Measurements from ENCODE around the gene NDOR1. TPM values are rescaled to one million over a fixed set of nuclear protein-coding genes. Genes with fewer than 3 reads are reported as not detected.

NDOR1 gene
- total and polyA plus RNA-seq, 2 donors (not counting 3 experiments of a cell fraction or from before 2014, with no cell fraction given): 13.5 to 26.7 TPM

- Histone ChIP-seq H3K36me3 (ENCODE audit: control insufficient read depth in 2 of 2, extremely low read depth in 1 of 2, insufficient read depth in 2 of 2, low read length in 2 of 2) (no peaks in the 10 kb centered on the region), H3K9me3 (replicated peaks; ENCODE audit: control insufficient read depth, insufficient read depth, low read length) (no peaks in the 10 kb centered on the region), H2AFZ (ENCODE audit: low read depth, low read length) (no peak overlapping the region), H4K20me1 (replicated peaks; ENCODE audit: control insufficient read depth, extremely low read depth, insufficient read depth, low read length) (no peaks in the 10 kb centered on the region), H3K4me3 (replicated peaks in 1 of 3; ENCODE audit: insufficient read depth in 1 of 3, low read depth in 1 of 3, low read length in 3 of 3) (no peak overlapping the region), H3K79me2 (ENCODE audit: control insufficient read depth, insufficient read depth, low read length) (no peaks in the 10 kb centered on the region), H3K9ac (replicated peaks; ENCODE audit: extremely low read depth, insufficient read depth, low read length) (no peak overlapping the region), H3K4me2 (ENCODE audit: insufficient read depth, low read length) (no peak overlapping the region), H3K27ac (ENCODE audit: insufficient read depth, low read depth, low read length) (no peak overlapping the region), H3K9me1 (replicated peaks; ENCODE audit: control insufficient read depth, extremely low read depth, insufficient read depth, low read length) (no peaks in the 10 kb centered on the region), H3K27me3 (ENCODE audit: control insufficient read depth in 2 of 2, insufficient read depth in 2 of 2, low read length in 2 of 2) (peaks cover 32 to 33% of the 10 kb centered on the region in 2 experiments), H3K4me1 (ENCODE audit: control insufficient read depth, extremely low read depth, insufficient read depth, low read length) (peaks cover 3% of the 10 kb centered on the region)
- ChIA-PET CTCF (interaction anchor here (0.6 to 1.8 kb wide), 2 partner anchors 34 to 1175 kb away, joined by 3 to 7 read pairs; no protein-coding TSS in a partner anchor), POLR2A (no interaction called here)
- no TSS peak for BruUV-seq (replicated peaks)
- dilution Hi-C loops (cut with MboI; ENCODE audit: extremely low pct_ligation_motif_present, low sequenced_read_pairs): no loop called here
- DNase-seq (ENCODE audit: low read depth, low spot score) (no peak), FAIRE-seq (no peak)
- no peak for TF ChIP-seq MYC (IDR thresholded peaks at IDR 0.05; ENCODE audit: low read depth, low read length)
- no peak for TF ChIP-seq FOS (IDR thresholded peaks at IDR 0.05; ENCODE audit: borderline replicate concordance, insufficient read depth, low read length)
- intact Hi-C loops (cut with micrococcal nuclease): no loop called here
These were observed 40.9 kb upstream of the NDOR1 start for GRCh38 chr9:137164370-137165249.

- peaks cover 3% of the 10 kb centered on the region for H3K4me1 ChIP-seq (ENCODE audit: control insufficient read depth, extremely low read depth, insufficient read depth, low read length)
- ChIA-PET CTCF (interaction anchor here (1.8 kb wide), 1 partner anchor 11 kb away, joined by 7 read pairs; no protein-coding TSS in a partner anchor), POLR2A (no interaction called here)
- DNase-seq (ENCODE audit: low read depth, low spot score) (no peak), FAIRE-seq (no peak)
- intact Hi-C loops (cut with micrococcal nuclease) (no loop called here), dilution Hi-C loops (cut with MboI; ENCODE audit: extremely low pct_ligation_motif_present, low sequenced_read_pairs) (no loop called here)
- H3K79me2 ChIP-seq (ENCODE audit: control insufficient read depth, insufficient read depth, low read length): no peaks in the 10 kb centered on the region
- H3K27ac ChIP-seq (ENCODE audit: insufficient read depth, low read depth, low read length): no peak overlapping the region
- H3K9me3 ChIP-seq (replicated peaks; ENCODE audit: control insufficient read depth, insufficient read depth, low read length): no peaks in the 10 kb centered on the region
- H3K4me2 ChIP-seq (ENCODE audit: insufficient read depth, low read length): no peak overlapping the region
- no peak overlapping the region for H2AFZ ChIP-seq (ENCODE audit: low read depth, low read length)
- H3K9me1 ChIP-seq (replicated peaks; ENCODE audit: control insufficient read depth, extremely low read depth, insufficient read depth, low read length): no peaks in the 10 kb centered on the region
- H3K9ac ChIP-seq (replicated peaks; ENCODE audit: extremely low read depth, insufficient read depth, low read length): no peak overlapping the region
- no peak overlapping the region for H3K4me3 ChIP-seq (replicated peaks in 1 of 3; ENCODE audit: insufficient read depth in 1 of 3, low read depth in 1 of 3, low read length in 3 of 3)
- TF ChIP-seq JUN (IDR thresholded peaks at IDR 0.05; ENCODE audit: borderline replicate concordance, insufficient read depth, insufficient read length, low read depth) (no peak), GATA2 (IDR thresholded peaks at IDR 0.05; ENCODE audit: insufficient read depth, insufficient read length, low read depth, low read length) (no peak), FOS (IDR thresholded peaks at IDR 0.05; ENCODE audit: borderline replicate concordance, insufficient read depth, low read length) (no peak), CTCF (IDR thresholded peaks at IDR 0.05; ENCODE audit: extremely low read depth in 1 of 2, insufficient read depth in 1 of 2, low read depth in 1 of 2, low read length in 2 of 2) (no peak), EZH2 (IDR thresholded peaks at IDR 0.05; ENCODE audit: borderline replicate concordance, low read depth, low read length, severe bottlenecking) (no peak)
- no peaks in the 10 kb centered on the region for H4K20me1 ChIP-seq (replicated peaks; ENCODE audit: control insufficient read depth, extremely low read depth, insufficient read depth, low read length)
- no TSS peak for BruUV-seq (replicated peaks)
- H3K27me3 ChIP-seq (ENCODE audit: control insufficient read depth in 2 of 2, insufficient read depth in 2 of 2, low read length in 2 of 2): peaks cover 37 to 41% of the 10 kb centered on the region in 2 experiments
- no peaks in the 10 kb centered on the region for H3K36me3 ChIP-seq (ENCODE audit: control insufficient read depth in 2 of 2, extremely low read depth in 1 of 2, insufficient read depth in 2 of 2, low read length in 2 of 2)
These were observed 40.2 kb upstream of the NDOR1 start for GRCh38 chr9:137165250-137165836.

Data from endothelial cell of umbilical vein (primary cell).